PC-3 (cell line): ENCODE results near the gene SLC8A1. TPM values are rescaled to one million over a fixed set of nuclear protein-coding genes. Genes with fewer than 3 reads are reported as not detected.

ENCODE experiments used
- ATAC-seq: fragments of 200-7000 bp; cut with Tn5 transposase; 2 replicates; pipeline ENCODE4 v1.9.1; 2020; ENCODE audit warnings: mild to moderate bottlenecking, moderate library complexity
- BruUV-seq: library from RNA; stranded (reverse); fragments of 400-500 nt; replicated peaks from 2 replicates; lab custom pipeline; 2021; lab: Mats Ljungman, UMichigan
- CTCF ChIA-PET: fragments of 300-600 bp; sonication (Branson Sonifier 250); formaldehyde crosslinking; loops from one replicate; lab custom pipeline; 2022; ENCODE audit warnings: antibody characterized with exemption; lab: Charles Lee
- POLR2A ChIA-PET: fragments of 300-600 bp; sonication (Branson Sonifier 250); formaldehyde crosslinking; loops from one replicate; lab custom pipeline; 2022; ENCODE audit warnings: antibody characterized with exemption; ENCODE audit not compliant: unreplicated experiment; lab: Charles Lee
- DNase-seq: peaks from one replicate; pipeline ENCODE4 v3.0.0-alpha.2; 2015
- H2AFZ ChIP-seq: fragments of 300-600 bp; sonication (generic); 2 replicates; pipeline ENCODE4 v1.6.0; 2016; ENCODE audit warnings: antibody characterized with exemption, low read length
- H3F3A ChIP-seq: fragments of 300-600 bp; sonication (generic); one replicate; pipeline ENCODE4 v1.6.0; 2017; ENCODE audit warnings: antibody characterized with exemption, low read length, control low read depth, mild to moderate bottlenecking; ENCODE audit not compliant: unreplicated experiment
- H3K27ac ChIP-seq: fragments of 300-600 bp; sonication (generic); 2 replicates; pipeline ENCODE4 v1.5.1; 2016; ENCODE audit warnings: mild to moderate bottlenecking, low read length
- H3K27me3 ChIP-seq: fragments of 300-600 bp; sonication (generic); 2 replicates; pipeline ENCODE4 v1.6.1; 2016; ENCODE audit warnings: low read length, mixed read lengths
- H3K36me3 ChIP-seq: fragments of 300-600 bp; sonication (generic); 2 replicates; pipeline ENCODE4 v1.6.1; 2016; ENCODE audit warnings: low read depth, mixed run types, low read length, mixed read lengths
- H3K4me1 ChIP-seq: fragments of 300-600 bp; sonication (generic); 2 replicates; pipeline ENCODE4 v1.5.1; 2016; ENCODE audit warnings: low read length; ENCODE audit not compliant: insufficient read depth
- H3K4me2 ChIP-seq: fragments of 300-600 bp; sonication (generic); 2 replicates; pipeline ENCODE4 v1.6.0; 2016; ENCODE audit warnings: low read length
- H3K4me3 ChIP-seq: fragments of 300-600 bp; sonication (generic); 2 replicates; pipeline ENCODE4 v1.5.1; 2016; ENCODE audit warnings: mild to moderate bottlenecking, low read length, mixed read lengths
- H3K79me2 ChIP-seq: fragments of 300-600 bp; sonication (generic); 2 replicates; pipeline ENCODE4 v1.6.1; 2017; ENCODE audit warnings: low read length, mixed read lengths
- H3K9ac ChIP-seq: fragments of 300-600 bp; sonication (generic); 2 replicates; pipeline ENCODE4 v1.6.0; 2016; ENCODE audit warnings: mild to moderate bottlenecking, low read length
- H3K9me2 ChIP-seq: fragments of 300-600 bp; sonication (generic); replicated peaks from 2 replicates; pipeline ENCODE4 v1.6.1; 2016; ENCODE audit warnings: mixed run types, low read length, mixed read lengths
- H3K9me3 ChIP-seq: fragments of 300-600 bp; sonication (generic); 2 replicates; pipeline ENCODE4 v1.6.1; 2016; ENCODE audit warnings: low read length, mixed read lengths
- H4K20me1 ChIP-seq: fragments of 300-600 bp; sonication (generic); 2 replicates; pipeline ENCODE4 v1.6.1; 2016; ENCODE audit warnings: low read length, mixed read lengths
- CTCF ChIP-seq: fragments of 300-600 bp; sonication (generic); conservative IDR thresholded peaks from 2 replicates; pipeline ENCODE4 v1.5.1; 2017; ENCODE audit warnings: antibody characterized with exemption, low read depth, mild to moderate bottlenecking, low read length
- EZH2 ChIP-seq: fragments of 300-600 bp; sonication (generic); IDR thresholded peaks from one replicate; pipeline ENCODE4 v1.6.1; 2017; ENCODE audit warnings: antibody characterized with exemption, mild to moderate bottlenecking, low read length; ENCODE audit not compliant: unreplicated experiment
- EZH2phosphoT487 ChIP-seq: fragments of 300-600 bp; sonication (generic); IDR thresholded peaks from 2 replicates; pipeline ENCODE4 v1.6.1; 2018; ENCODE audit warnings: mild to moderate bottlenecking, antibody characterized with exemption, low read length, borderline replicate concordance
- intact Hi-C: fragments of 100-400 bp; cut with micrococcal nuclease; formaldehyde crosslinking; loops from 2 replicates; pipeline ENCODE4 v1.9.0; 2023
- total RNA-seq: library from RNA; depleted of rRNA; stranded (reverse); fragments of >200 nt; gene quantifications from 2 replicates; pipeline ENCODE4 v1.2.3, GENCODE V29; 2014

The SLC8A1 gene
- total RNA-seq, 1 experiment from 2014 or later, result 1.3 TPM

DNA sequence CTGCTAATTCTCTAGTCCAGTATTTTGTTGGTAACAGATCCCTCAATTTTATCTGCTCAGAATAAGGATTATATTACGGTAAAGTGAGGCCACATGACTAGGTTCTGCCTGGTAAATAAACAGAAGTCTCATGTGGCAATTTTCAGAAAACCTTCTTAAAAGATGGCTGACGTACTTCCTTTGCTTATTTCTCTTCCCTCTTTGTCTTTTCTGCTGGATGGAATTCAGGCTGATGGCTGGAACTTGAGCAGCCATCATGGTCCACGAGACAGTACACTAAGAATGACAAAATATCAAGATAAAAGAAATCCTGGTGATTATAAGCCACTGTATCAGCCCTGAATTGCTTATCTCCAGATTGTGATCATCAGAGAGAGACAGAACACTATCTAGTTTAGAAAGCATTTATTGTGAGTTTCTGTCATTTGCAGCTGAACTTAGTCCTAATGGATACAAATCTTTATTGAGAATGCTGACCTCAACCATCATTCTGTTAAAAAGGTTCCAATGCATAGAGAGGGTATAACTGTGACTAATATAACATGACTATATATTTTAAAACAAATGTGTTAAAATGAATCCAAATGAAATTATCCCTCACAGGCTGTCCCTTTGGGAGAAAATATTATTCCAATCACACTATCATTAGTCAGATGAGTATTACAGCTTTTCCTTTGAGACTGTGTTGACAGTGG, 31.8 kb upstream of the SLC8A1 start:
- no peak for TF ChIP-seq CTCF
- no peak for TF ChIP-seq EZH2phosphoT487
- no peak for TF ChIP-seq EZH2
- DNase-seq (no peak), ATAC-seq (no peak)
- H2AFZ ChIP-seq, result 0 out of 2 replicates have a peak overlapping the region, but pooled peaks have one; percentile 7
- H3K9ac ChIP-seq, result no peak overlapping the region
- H3K9me2 ChIP-seq, result no peaks in the 10 kb centered on the region
- no peaks in the 10 kb centered on the region for H3K79me2 ChIP-seq
- H3K9me3 ChIP-seq, result no peaks in the 10 kb centered on the region
- BruUV-seq, result no TSS peak
- H4K20me1 ChIP-seq, result no peaks in the 10 kb centered on the region
- H3F3A ChIP-seq, result no peaks in the 10 kb centered on the region
- no peak overlapping the region for H3K4me3 ChIP-seq
- intact Hi-C loops, result no loop called here
- H3K4me2 ChIP-seq, result no peak overlapping the region
- H3K27ac ChIP-seq, result no peak overlapping the region
- no peaks in the 10 kb centered on the region for H3K27me3 ChIP-seq
- ChIA-PET POLR2A (no interaction called here), CTCF (interaction anchor here (0.6 kb wide), 1 partner anchor 34 kb away, joined by 7 read pairs; no protein-coding TSS in a partner anchor)
- no peaks in the 10 kb centered on the region for H3K36me3 ChIP-seq
- H3K4me1 ChIP-seq, result no peaks in the 10 kb centered on the region

DNA sequence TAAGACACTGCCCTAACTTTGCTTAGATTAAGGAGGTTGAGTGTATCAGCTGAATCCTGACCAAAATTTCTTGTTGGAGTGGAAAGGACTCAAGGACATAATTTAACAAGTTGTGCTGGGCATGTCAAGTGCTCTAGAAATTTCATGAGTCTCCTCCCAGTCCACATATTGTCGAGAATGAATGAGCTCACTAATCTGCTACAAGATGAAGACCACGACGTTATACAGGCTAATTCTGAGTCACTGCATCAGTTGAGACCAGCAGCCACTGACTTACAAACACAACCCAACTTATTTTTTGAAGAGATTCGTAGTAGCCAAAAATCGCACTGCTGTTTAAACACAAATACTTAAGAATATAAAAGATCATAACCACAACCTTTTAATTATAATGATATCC, 28.7 kb upstream of the SLC8A1 start:
- H4K20me1 ChIP-seq, result no peaks in the 10 kb centered on the region
- no peaks in the 10 kb centered on the region for H3K27me3 ChIP-seq
- H3K9me2 ChIP-seq, result no peaks in the 10 kb centered on the region
- no peak overlapping the region for H2AFZ ChIP-seq
- no peaks in the 10 kb centered on the region for H3K79me2 ChIP-seq
- no peak overlapping the region for H3K4me3 ChIP-seq
- H3K4me2 ChIP-seq, result no peak overlapping the region
- H3K4me1 ChIP-seq, result no peaks in the 10 kb centered on the region
- no peaks in the 10 kb centered on the region for H3K36me3 ChIP-seq
- intact Hi-C loops, result no loop called here
- TF ChIP-seq CTCF (no peak), EZH2 (no peak), EZH2phosphoT487 (no peak)
- H3K9me3 ChIP-seq, result no peaks in the 10 kb centered on the region
- H3F3A ChIP-seq, result no peaks in the 10 kb centered on the region
- POLR2A ChIA-PET, result no interaction called here
- ATAC-seq (no peak), DNase-seq (no peak)
- CTCF ChIA-PET, result no interaction called here
- H3K9ac ChIP-seq, result no peak overlapping the region
- no peak overlapping the region for H3K27ac ChIP-seq
- no TSS peak for BruUV-seq

- H3K9me3 ChIP-seq, result no peaks in the 10 kb centered on the region
- no peaks in the 10 kb centered on the region for H3K9me2 ChIP-seq
- TF ChIP-seq CTCF (no peak), EZH2phosphoT487 (no peak), EZH2 (no peak)
- H3K9ac ChIP-seq, result no peak overlapping the region
- ChIA-PET POLR2A (no interaction called here), CTCF (no interaction called here)
- no peak overlapping the region for H2AFZ ChIP-seq
- H3K79me2 ChIP-seq, result no peaks in the 10 kb centered on the region
- no TSS peak for BruUV-seq
- no peaks in the 10 kb centered on the region for H3K27me3 ChIP-seq
- no peaks in the 10 kb centered on the region for H3K4me1 ChIP-seq
- no peaks in the 10 kb centered on the region for H4K20me1 ChIP-seq
- no peak overlapping the region for H3K4me3 ChIP-seq
- no peak overlapping the region for H3K27ac ChIP-seq
- no peak overlapping the region for H3K4me2 ChIP-seq
- ATAC-seq (no peak), DNase-seq (no peak)
- H3F3A ChIP-seq, result no peaks in the 10 kb centered on the region
- intact Hi-C loops, result no loop called here
- H3K36me3 ChIP-seq, result no peaks in the 10 kb centered on the region
These were observed 28.2 kb upstream of the SLC8A1 start for GRCh38 chr2:40480073-40480472.
